Activated CD4-positive, alpha-beta T cell treated with anti-CD3 and anti-CD28 coated beads, Interleukin-2, amount 50 U/mL, for 24 hours (primary cell): ENCODE results near the gene NHSL1.

ENCODE experiments used
- DNase-seq, 2 donors: peaks; one replicate each; pipeline ENCODE4 v3.0.0-alpha.2; 2020; ENCODE audit warnings: low read depth in 1 of 2, low spot score in 1 of 2

The NHSL1 gene

DNA sequence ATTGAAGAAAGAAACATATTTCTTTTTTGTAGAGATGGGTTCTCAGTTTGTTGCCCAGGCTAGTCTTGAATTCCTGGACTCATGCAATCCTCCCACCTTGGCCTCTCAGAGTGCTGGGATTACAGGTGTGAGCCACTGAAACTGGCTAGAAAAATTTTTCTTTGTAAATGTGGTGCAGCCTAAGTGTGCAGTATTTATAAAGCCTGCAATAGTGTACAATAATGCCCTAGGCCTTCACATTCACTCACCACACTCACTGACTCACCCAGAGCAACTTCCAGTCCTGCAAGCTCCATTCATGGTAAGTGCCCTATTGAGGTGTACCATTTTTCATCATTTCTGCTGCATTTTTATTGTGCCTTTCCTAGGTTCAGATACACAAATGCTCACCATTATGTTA, 31.4 kb downstream of the NHSL1 start:
- DNase-seq, result no peak

DNA sequence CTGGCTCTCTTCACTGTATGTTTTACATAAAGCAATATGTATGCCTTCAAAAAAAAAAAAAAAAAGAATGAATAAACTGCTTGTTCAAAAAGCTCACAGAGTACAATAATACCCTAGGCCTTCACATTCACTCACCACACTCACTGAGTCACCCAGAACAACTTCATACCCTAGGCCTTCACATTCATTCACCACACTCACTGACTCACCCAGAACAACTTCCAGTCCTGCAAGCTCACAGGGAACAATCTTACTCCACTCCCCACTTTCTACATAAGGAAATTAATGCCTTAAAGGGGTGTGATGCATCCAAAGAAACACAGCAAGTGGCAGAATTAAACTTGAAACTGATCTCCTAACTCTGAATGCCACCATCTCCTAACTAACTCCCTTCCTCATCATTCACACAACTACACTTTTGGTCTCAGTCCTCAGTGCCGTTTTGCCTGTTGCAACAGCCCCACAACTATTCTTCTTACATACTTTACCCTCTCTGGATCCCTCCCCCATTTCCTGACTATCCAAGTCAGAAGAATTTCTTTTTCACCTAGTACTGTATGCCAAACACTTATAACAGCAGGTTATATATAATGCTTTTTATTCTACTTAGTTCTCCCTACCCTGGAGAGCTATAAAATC, 34.2 kb downstream of the NHSL1 start:
- DNase-seq, result no peak

DNA sequence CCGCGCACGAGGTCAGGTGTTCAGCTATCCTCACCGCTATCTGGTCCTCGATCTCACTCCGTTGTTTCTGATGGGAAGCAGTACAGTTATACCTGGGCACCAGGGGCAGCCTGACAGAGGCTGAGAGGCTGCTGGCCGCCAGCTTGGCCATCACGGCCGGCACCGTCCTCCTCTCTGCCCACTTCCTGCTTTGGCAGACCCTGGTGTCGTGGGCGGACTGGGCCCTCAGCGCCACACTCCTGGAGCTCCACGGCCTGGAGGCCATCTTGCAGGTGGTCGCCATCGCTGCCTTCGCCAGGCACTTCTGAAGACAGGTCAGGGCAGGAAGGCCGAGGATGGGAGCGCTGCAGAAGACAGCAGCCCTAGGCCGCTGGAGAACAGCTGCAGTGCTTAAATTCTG, 35.2 kb downstream of the NHSL1 start:
- DNase-seq, result no peak

DNA sequence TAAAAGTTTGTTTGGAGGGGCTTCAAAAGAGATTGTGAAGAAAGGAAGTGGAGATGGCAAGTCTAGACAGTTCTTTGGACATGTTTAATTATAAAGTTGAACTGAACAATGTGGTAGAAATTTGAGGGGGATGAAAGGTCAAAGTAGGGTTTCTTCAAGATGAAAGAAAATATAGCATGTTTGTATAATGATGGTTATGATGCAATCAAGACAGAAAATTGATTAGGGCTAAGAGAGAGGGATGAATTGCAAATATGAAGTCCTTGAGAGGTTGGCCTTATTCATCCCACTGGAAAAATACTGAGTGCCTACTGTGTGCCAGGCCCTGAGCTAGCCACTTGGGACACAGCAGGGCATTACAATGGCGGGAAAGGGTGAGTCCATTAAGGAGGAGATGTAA, 37.6 kb downstream of the NHSL1 start:
- no peak for DNase-seq

DNA sequence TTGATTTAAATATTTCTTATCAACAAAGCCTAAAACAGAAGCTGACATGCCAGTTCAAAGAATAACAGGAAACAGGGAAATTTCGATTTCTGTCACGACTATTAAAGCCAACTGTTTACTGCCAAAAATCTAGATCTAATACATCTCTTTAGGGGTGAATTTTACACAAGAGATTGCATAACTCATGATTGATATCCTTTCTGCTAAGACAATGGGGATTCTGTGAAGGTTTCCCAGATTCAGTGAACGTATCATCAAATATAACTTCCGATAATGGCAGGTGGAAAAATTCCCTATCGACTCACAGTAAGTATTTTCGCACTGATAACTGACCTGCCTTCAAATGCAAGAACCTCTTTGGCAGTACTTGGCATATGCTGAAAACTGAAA, 42.9 kb downstream of the NHSL1 start:
- DNase-seq, result no peak

DNA sequence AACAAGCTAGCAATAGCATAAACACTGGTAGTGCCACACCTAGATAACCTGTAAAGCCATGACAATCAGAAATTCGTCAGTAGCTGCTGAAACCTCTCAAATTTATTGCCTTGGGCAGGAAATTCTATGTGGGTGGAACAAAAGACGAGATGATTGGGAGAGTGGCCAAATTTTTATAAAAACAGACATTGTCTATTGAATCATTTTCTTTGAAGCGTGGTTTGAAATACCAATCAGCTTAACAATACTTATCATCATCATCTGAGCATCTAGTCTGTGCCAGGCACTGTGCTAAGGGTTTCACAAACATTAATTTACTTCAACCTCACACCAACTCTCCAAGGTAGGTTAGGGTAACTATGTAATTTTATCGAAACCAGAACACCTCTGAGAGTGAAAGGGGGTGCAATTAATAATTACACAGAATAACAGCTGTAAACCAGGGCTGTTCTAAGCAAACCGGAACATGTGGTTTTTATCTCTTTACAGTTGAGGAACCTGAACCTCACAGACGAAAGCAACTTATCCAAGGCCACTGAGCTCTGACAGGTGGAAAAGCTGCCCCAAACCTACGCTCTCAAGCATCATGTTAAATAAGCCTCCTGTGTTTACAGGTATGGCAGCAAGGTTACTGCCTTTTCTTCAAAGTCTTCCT, 43.4 kb downstream of the NHSL1 start:
- no peak for DNase-seq

DNA sequence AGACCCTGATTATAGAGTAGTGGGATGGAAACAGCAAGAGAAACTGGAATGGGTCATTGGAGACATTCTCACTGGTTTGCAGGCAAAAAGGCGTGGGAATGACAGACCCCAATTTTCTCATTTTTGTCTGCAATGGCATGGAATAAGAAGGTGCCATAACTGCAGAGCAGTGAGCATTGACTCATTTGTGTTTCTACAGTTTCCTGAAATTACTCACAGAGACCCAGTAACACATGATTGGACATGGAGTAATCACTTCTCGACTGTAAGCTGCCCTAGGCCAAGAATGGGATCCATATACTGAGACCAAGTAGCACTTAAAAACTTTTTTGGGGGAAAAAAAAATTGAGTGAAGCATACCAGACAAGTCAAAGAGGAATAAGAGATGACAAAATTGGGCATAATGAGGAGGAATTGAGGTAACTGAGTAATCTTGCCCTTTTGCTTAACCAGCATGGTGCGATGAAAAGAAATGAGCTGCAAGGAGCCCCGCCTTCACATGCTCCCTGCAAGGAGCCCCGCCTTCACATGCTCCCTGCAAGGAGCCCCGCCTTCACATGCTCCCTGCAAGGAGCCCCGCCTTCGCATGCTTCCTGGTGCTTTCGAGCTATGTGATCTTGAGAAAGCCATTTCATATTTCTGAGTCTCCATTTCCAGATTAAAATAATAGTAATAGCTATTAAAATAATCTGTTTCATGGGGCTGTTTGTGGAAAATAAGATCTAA, 44.1 kb downstream of the NHSL1 start:
- DNase-seq, result peak in 1 of 2 donors; percentile 39

DNA sequence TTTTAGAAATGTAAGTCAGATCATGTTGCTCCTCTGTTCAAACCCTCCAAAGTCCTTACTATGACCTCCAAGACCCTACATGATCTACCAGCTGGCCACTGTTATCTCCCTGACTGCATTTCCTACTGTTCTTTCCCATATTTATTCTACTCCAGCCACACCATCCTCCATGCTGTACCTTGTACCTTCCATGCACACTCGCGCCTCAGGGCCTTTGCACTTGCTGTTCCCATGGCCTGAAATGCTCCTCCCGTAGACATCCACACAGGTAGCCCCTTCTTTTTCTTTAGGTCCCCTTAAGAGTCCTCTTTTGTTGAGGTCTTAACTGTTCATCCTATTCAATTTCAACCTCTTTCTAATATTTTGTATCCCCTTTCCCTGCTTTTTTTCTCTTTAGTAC, 48.3 kb downstream of the NHSL1 start:
- no peak for DNase-seq

DNA sequence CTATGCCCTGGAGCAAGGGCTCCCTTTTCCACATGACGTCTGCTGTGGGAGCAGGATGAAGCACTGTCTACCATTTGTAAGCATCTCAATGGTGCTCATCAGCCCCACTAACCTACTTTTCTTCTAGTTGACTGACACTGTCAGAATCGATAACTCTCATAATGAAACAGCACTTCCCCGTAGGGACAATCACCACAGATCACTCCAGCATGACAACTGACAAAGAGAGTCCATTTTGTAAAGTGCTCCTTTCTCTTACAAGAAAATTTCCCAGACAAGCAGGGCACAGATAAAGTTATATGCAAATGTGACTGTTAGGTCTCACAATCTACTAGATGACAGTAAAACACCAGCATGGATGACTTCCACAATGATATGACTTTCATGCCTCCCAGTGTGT, 48.8 kb downstream of the NHSL1 start:
- no peak for DNase-seq

DNA sequence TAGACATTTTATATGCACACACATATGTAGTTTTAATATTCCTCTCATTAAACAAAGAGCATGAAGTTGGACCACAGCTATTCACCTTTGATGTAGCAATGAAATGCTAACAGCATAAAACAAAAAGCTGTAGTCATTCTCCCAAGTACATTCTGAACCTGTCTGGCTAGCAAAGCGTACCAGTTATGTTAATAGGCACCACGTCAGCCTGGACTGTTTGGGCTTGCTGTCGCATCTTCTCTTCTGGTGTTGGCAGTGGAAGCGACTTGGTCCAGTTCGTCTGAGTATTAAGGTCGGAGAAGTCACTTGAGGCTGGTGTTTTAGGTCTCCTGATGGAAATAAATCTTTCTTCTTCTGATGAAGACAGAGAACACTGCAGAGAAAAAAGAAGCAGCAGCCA, 52.5 kb downstream of the NHSL1 start:
- DNase-seq, result no peak

DNA sequence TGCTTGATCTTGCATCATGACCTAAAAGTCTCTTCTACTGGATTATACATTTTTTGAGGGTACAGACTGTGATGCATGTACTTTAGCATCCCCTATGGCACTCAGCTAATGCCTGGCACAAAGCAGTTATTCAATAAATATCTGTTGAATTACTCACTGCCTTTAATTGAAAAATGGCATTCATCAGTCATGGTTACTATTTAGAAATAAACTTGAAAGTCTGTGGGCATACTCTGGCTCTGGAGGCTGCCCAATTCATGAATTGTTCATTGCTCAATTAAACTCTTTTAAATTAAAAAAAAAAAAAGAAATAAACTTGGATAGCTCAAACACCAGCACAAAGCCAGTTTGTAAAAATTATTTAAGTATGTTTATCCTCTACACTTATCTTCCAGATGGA, 55.3 kb downstream of the NHSL1 start:
- DNase-seq, result no peak

DNA sequence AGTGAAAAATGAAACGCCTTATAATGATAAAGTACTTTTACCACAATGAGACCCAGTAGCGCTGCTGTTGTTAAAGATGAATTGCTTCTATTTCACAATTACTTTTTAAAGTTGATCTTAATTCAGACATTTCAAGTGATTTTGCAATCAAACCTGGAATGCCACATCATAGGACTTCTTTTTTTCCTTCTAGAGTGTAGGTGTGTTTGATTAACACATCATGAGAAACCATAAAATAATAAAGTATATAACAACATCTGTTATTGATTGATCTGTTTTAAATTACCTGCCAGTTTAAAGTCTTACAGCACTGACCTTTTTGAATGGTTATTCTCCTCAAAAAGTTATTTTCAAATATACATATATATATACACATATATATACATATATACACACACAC, 56.6 kb downstream of the NHSL1 start:
- no peak for DNase-seq

DNA sequence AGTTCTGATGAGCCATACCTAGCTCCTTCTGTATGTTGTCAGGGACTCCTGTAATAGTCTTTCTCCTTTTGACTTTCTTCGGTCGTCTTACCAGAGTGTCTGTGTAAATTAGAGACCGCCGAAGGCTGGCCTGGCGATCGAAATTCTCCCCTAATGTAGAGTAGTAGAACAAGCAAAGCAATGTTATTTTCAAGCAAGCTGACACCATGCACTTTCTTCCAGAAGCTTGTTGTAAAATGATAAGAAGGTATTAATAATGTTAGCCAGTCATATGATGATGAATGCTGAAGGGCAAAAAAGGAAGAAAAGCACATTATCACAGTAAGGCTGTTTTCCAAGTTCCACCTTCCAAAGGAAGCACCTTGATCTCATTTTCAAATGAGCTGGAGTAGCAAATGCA, 57.3 kb downstream of the NHSL1 start:
- DNase-seq, result no peak

DNA sequence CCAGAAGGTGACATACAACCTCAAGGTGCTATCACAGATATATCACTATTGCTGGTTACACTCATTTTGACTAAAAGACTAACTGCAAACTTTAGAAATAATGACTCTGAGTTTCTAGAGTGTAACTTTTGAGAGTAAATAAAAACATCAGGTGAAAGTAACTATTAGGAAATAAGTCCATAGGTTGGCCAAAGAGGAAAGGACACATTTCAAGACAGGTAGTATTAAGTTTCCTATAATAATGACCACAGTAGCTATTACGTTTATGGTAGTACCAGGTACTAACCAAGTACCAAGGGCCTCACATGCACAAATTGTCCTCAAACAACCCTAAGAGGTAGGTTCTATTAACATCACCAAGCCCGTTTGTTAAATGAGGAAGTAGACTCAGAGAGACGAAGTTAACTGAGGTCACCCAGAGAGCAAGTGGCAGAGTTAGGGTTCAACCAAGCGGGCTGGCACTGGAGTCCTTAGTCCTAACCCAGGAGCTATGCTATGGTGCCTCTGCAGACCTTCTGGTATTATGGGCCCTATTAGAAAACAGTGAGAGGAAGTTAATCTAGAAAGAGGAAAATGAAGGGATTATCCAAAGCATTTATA, 58.4 kb downstream of the NHSL1 start:
- DNase-seq, result no peak

DNA sequence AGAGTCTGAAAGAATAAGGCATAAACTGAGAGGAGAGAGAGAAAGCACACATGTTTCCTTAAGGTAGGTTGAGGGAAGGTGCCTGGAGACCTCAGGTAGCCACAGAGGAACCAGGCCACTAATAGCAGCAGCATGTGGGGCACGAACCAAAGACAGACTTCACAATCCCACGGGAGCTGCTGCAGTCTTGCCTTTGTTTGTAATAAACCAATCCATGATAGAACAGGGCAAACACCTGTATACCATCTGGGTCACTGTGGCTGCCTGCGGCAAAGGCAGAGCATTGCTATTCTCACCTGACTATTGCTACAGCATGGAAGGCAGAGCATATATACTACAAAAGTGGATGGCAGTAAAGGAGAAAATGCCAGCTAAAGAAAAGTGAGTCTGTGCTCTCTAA, 59.0 kb downstream of the NHSL1 start:
- no peak for DNase-seq

DNA sequence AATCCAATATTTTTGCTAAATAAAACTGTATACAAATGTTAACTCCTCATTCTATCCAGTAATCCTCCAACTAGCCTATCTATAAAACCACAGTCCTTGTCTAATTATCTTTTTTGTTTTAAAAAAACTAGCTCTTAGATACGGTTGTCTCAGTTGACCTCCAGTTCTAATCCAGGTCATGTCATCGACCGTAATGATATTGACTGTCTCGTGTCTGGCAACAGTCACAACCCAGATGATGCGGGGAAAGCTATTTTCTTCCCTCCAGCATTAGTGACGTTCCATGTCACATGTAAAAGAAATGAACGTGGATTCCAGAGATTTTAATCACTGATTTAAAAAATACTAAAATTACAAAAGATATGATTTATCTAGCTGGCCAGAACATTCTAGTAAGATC, 59.7 kb downstream of the NHSL1 start:
- no peak for DNase-seq

DNA sequence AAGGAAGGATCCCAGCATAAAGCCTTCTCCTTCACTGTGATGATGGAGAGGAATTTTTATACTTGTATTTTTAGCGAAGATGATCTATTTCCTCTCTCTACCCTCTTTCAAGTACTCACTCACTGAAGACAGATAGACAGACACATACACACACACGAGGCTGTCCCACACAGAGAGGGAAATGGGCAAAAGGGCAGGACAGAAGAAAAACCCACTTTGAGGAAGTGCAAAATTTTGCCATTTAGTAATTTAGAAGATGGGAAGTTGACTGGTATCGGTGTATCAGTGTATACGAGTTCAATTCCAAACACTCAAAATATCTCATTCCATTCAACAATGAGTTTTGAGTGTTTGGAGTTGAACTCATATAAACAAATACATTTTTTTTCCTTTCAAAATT, 64.4 kb downstream of the NHSL1 start:
- DNase-seq, result no peak

DNA sequence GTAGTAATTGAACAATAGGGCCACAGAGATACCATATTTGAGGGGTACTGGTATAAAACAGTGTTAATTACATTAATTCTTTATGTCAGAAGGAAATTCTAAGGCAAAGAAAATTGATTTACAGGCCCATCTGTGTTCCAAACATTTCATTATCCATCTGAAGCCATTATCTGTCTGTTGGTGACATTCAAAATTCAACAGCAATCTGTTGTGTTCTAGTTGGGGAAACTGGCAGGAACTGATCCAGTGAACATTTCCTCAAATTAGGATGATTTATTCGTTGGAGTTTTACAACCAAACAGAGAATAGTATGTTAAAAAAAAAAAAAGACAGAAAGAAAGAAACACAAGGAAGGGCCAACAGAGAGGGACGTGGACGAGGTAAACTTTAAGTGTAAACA, 65.2 kb downstream of the NHSL1 start:
- DNase-seq, result no peak

DNA sequence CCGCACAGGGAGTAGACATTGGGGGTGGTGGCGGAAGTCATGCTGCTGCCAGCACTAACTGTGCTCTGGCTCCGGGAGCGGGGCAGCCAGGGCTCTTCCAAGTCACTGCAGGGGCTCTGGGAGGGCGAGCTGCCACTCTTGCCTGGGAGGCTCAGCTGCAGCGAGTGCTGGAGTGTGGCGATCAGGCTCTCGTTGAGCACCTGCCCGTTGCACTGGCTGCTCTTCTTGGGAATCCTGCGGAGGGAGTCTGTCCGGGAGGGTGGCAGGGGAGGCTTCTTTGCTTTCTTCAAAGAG, 67.3 kb downstream of the NHSL1 start:
- no peak for DNase-seq

DNA sequence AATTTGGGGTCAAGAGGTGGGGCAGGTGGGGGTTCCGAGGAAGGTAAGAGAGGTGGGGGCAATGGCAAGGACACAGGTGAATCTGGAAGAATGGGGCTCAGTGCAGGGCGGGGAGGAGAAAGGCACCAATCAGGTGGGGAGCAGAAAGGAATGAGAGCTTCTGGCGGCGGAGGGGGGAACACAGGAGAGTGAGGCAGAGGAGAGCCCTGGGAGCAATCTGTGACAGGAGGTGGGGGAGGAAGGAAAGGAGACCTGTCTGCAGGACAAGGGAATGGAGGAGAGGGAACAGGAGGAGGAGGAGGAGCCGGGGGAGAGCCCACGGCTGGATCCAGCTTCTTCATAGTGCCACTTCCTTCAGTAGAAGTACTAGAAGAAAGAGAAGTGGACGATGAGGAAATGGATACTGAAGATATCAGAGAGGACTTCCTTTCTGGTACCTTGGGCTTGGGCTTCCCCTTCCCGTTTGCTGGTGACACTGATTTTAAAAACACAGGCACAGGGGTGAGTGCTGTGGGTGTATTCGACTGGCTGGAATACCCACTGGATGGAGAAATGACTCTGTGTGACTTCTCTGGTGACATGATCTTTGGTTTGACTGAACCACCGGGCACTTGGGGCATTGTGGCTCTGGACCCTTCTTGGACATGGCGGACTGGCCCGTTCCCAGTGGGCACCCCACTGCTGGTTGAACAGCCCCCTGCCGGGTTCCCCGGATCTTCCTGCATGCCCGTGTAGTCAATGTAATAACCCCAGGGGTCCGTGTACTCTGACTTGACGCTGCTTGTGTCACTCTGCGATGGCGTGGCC, 67.8 kb downstream of the NHSL1 start:
- no peak for DNase-seq

DNA sequence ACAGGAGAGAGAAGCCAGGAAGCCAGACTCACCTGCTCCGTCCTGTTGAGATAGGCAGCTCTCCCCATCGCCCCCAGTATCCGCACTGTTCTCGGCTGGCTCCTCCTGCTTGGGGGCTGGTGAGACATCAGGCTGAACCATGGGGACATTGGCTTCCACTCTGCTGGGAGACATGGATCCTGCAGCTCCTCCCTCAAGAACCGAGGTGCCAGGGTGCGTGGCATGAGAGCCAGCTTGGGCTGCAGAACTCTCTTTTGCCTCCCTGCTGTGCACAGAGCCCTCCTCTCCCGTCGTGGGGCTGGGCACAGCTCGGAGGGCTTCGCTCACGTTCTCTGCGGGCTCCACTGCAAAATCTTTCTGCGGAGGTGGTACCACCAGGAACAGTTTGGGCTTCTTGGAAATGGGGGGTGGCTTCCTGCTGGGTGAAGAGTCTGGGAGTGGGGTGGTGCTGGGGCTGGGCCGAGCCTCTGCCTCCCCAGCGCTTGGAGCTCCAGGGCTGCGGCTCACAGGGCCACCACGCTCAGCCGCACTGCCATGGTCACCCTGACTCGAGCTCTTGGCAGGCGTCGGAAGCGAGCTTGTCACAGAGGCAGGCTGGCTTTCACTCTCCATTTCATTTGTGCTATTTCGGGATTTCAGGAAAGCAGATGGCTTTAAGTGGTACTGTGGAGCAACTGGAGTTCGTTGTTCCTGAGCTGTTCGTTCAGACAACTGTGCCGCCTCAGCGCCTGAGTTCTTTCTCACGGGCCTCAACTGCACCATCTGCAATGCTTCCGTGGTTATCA, 68.7 kb downstream of the NHSL1 start:
- DNase-seq, result no peak
